ENCODE data around the gene BPTF. TPM values are rescaled to one million over a fixed set of nuclear protein-coding genes. Genes with fewer than 3 reads are reported as not detected.

BPTF gene
- total RNA-seq, 1 donor from 2014 or later: 38.0 TPM

- no peak for DNase-seq (ENCODE audit: low read depth)
- no peak for TF ChIP-seq CTCF (conservative IDR thresholded peaks at IDR 0.05; ENCODE audit: low read depth, low read length)
- H3K4me3 ChIP-seq (ENCODE audit: low read depth, low read length): no peak overlapping the region
Measured at GRCh38 chr17:67865438-67865837, 40.1 kb downstream of the BPTF start.

GRCh38 chr17:67867591-67867990, 42.3 kb downstream of the BPTF start:
- no peak for DNase-seq (ENCODE audit: low read depth)
- TF ChIP-seq CTCF (conservative IDR thresholded peaks at IDR 0.05; ENCODE audit: low read depth, low read length): no peak

DNA sequence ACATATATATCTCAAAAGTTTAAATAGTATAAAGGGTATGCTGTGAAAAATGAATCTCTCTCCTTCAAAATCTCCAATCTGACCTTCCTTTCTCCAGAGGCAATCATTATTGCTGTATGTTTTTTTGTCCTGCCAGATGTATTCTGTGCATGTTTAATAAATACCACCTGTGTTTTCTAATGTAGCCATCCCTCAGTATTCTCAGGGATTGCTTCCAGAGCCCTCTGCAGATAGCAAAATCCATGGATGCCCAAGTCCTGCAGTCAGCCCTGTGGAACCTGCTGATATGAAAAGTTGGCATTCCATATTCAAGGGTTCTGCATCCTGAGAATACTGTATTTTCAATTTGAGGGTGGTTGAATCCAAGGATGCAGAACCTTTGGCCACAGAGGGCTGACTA, 42.9 kb downstream of the BPTF start:
- no peak for DNase-seq (ENCODE audit: low read depth)
- TF ChIP-seq CTCF (conservative IDR thresholded peaks at IDR 0.05; ENCODE audit: low read depth, low read length): no peak
- no peak overlapping the region for H3K4me3 ChIP-seq (ENCODE audit: low read depth, low read length)

More at GRCh38 chr17:67867591-67867990, 42.3 kb downstream of the BPTF start:
- H3K4me3 ChIP-seq (ENCODE audit: low read depth, low read length): no peak overlapping the region

GRCh38 chr17:67879662-67880061, 54.4 kb downstream of the BPTF start:
- TF ChIP-seq CTCF (conservative IDR thresholded peaks at IDR 0.05; ENCODE audit: low read depth, low read length): no peak
- H3K4me3 ChIP-seq (ENCODE audit: low read depth, low read length): no peak overlapping the region
- DNase-seq (ENCODE audit: low read depth): no peak

GRCh38 chr17:67881083-67881482, 55.8 kb downstream of the BPTF start:
- no peak for DNase-seq (ENCODE audit: low read depth)
- no peak for TF ChIP-seq CTCF (conservative IDR thresholded peaks at IDR 0.05; ENCODE audit: low read depth, low read length)
- H3K4me3 ChIP-seq (ENCODE audit: low read depth, low read length): no peak overlapping the region

DNA sequence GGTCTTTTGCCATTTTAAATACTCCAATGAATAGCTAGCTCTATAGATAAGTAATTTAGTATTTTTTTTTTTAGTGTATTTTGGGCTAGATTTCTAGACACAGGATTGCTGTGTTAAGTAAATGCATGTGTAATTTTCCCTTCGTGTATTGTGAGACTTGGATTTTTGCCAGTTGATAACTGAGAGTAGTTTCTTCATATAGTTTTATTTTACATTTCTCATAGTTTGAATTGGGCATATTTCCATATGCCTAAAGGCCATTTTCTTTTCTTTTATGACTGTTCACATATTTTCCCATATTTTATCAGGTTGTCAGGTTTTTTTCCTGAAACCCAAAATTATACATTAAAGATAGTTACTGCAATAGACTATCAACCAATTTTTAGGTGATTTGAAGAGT, 59.4 kb downstream of the BPTF start:
- no peak for TF ChIP-seq CTCF (conservative IDR thresholded peaks at IDR 0.05; ENCODE audit: low read depth, low read length)
- no peak overlapping the region for H3K4me3 ChIP-seq (ENCODE audit: low read depth, low read length)
- DNase-seq (ENCODE audit: low read depth): no peak

DNA sequence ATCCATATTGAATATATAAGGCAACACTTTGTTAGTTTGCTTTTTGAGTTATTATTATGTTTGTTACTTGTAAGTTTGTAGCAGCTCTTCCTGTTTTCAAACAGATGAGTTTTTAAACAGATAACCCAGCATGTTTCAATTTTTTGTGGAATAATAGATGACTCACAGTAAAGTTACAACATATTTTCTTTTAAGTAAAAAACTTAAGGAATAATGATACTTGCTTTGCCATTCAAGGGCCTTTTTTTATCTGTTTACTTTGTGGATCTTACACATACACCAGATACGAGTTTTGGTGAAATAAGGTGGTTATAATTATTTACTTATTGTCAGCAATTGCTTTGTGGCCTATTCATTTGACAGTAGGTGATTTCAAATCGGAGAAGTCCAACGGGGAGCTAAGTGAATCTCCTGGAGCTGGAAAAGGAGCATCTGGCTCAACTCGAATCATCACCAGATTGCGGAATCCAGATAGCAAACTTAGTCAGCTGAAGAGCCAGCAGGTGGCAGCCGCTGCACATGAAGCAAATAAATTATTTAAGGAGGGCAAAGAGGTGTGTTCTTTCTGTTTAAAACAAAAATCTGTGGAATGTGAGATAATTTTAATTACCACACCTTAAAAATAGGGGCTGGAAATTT, 66.3 kb downstream of the BPTF start:
- DNase-seq (ENCODE audit: low read depth): peak; percentile 6
- peak; percentile 47 for TF ChIP-seq CTCF (conservative IDR thresholded peaks at IDR 0.05; ENCODE audit: low read depth, low read length)
- no peak overlapping the region for H3K4me3 ChIP-seq (ENCODE audit: low read depth, low read length)

Data from epithelial cell of proximal tubule (primary cell).